GM21360 (cell line): ENCODE results near the gene CCDC38.
A peak's percentile ranks its signal among the peaks of the same experiment; 100 is the strongest.

ENCODE experiments used
- ATAC-seq: cut with Tn5 transposase; IDR thresholded peaks from one replicate; pipeline ENCODE4 v1.9.1; 2021; ENCODE audit warnings: mild to moderate bottlenecking, moderate library complexity; ENCODE audit not compliant: unreplicated experiment

Gene CCDC38

DNA sequence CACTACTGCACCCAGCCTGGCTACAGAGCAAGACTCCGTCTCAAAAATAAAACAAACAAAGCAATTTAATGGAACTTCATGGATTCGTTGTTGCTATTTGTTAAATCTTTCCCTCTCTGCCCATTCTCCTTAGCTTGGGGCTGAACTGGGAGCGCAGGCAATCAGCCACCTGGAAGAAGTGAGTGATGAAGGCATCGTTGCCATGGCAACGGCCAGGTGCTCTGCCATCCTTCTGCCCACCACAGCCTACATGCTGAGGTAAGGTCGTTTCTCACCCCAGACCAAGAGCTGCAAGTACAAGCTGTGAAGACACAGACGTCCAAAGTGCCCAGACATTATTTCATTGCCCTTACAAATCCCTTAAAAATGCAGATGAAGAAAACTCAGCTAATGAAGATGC is 19.8 kb upstream of the CCDC38 start:
- ATAC-seq: no peak

DNA sequence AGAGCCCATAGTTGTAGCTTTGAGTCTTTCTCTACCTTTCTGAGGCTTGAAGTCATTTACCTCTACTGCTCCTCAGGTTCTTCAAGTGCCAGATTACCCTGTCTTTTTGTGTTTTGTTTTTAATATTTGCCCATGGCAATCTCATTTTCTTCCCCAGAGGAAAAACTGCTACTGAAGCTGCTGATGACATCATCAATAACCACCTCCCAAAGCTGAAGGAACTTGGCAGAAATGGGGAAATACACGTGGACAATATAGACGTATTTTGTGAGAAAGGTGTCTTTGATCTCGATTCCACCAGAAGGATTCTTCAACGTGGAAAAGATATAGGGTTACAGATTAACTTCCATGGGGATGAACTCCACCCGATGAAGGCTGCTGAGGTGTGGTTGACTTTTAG is 17.8 kb upstream of the CCDC38 start:
- ATAC-seq: no peak

DNA sequence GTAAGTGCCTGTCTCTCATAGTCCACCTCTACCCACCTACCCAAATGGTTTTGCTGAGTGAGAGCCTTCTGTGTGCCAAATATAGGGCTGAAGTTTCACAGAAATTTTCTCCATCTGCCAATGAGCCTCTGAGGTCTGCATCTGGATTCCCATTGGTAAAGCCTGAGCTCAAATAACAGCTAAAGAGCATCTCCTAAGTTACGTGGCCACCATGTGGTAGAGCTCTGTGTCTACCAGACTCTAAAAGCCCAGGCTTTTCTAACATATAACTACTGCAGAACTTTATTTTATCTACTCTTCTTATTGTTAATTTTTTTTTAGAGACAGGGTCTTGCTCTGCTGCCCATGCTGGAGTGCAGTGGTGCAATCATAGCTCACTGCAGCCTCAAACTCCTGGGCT is 16.7 kb upstream of the CCDC38 start:
- ATAC-seq: no peak

DNA sequence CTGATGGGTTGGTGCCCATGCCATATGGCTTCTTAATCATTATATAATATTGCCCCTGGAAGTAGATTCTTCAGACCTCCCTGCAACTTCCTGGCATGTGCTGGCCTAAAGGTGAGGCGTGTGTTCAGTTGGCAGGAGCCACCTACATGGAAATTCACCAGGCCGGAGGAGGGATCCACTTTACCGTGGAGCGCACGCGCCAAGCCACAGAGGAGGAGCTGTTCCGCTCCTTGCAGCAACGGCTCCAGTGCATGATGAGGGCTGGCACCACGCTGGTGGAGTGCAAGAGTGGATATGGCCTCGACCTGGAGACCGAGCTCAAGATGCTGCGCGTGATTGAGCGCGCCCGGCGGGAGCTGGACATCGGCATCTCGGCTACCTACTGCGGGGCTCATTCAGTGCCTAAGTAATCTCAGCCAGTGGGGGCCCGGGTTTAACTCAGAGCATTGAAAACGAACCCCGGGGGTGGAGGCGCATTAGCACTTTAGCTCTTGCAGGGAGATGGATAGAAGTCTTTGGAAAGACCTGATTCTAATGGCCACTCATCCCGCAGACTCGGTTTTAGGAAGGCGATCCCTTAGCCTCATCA is 14.2 kb upstream of the CCDC38 start:
- no peak for ATAC-seq

DNA sequence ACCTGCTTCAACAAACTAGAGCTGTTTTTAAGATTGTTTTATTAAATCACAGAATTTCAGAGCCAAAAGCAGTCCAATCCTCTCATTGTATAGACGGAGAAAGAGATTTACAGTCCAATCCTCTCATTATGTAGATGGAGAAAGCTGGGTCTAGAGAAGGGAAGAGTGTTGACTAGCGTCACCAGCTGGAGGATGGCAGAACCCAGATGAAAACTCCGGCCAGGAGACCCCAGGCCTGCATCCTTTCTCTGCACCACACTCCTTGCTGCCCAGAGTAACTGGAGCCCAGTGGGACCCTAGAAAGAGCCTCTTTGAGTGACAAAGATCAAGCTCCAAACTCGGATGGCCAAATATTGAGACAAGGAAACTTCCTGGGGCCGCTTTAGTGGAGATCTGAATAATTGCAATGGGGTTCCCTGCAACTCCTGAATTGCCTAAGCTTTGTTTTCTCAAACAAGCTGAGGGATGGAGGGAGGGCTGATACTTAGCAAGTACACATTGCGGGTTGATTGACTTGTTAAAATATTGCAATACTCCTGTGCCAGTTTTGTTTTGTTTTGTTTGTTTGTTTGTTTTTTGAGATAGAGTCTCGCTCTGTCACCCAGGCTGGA is 13.2 kb upstream of the CCDC38 start:
- ATAC-seq: no peak

DNA sequence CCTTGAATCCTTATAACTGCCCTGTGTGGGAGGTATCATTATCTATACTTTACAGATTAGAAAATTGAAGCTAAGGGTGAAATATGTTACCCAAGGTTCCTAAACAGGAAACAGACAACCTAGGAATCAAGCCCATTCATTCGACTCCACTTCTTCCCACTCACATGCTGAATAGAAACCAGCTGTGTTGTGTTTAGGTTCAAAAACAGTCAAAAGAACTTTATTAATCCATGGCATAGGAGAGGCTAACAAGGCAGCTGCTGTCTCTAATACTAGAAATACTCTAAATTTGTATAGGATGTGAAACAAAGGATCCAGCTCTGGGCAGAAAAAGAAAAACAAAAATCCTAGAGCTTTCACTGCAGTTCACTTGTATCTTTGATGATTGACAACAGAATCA is 10.6 kb upstream of the CCDC38 start:
- ATAC-seq: no peak

DNA sequence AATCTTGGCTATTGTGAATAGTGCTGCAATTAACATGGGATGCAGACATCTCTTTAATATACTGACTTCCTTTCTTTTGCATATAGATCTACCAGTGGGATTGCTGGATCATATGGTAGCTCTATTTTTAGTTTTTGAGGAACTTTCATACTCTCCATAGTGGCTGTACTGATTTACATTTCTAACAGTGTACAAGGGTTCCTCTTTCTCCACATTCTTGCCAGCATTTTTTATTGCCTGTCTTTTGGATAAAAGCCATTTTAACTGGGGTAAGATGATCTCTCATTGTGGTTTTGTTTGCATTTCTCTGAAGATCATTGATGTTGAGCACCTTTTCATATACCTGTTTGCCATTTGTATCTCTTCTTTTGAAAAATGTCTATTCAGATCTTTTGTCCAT is 9.1 kb upstream of the CCDC38 start:
- no peak for ATAC-seq

DNA sequence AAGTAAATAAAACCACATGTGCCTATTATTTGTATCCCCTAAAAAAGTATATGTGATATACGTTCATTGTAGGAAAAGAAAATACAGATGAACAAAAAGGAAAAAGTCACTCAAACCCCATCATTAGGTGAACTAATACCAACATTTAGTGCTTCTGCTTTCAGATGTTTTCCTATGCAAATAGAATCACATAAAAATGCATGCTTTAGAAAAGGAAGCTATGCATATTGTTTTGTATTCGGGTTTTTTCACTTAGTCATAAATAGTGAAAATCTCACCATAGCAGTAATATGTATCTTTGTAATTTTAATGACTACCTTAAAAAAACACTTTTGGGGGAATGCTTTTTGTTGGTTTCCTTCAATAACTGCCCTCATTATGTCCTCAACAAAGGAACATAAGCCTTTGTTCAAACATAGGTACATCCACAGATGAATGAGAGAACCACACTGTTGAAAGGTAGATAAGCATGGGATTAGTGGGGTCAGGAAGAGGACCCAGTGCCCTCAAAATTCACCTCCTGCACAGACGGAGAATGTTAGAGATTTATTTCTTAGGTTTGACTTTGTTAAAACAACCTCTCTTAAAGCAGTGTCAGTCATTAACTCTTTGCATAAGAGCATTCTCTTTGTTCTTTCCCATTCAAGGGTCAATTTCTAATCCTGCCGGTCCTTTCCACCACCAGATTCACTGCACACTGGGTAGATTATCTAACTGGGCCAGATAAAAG is 7.2 kb upstream of the CCDC38 start:
- no peak for ATAC-seq

DNA sequence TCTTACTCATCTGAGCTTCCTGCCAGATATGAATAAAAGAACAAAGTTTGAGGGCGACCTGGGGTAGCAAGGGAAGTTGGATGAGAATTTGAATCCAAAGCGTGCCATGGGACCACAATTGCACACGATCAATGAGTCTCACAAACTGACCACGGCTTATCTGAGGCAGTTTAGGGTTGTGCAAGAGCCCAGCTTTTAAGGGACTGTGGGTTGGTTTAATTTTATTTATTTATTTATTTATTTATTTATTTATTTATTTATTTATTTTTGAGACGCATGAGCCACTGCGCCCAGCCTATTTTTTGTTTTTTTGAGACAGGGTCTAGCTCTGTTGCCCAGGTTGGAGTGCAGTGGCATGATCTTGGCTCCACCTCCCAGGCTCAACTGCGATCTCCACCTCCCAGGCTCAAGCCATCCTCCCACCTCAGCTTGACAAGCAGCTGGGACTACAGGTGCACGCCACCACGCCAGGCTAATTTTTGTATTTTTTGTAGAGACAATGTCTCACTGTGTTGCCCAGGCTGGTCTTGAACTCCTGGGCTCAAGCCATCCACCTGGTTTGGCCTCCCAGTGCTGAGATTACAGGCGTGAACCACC is 1.8 kb upstream of the CCDC38 start:
- no peak for ATAC-seq

DNA sequence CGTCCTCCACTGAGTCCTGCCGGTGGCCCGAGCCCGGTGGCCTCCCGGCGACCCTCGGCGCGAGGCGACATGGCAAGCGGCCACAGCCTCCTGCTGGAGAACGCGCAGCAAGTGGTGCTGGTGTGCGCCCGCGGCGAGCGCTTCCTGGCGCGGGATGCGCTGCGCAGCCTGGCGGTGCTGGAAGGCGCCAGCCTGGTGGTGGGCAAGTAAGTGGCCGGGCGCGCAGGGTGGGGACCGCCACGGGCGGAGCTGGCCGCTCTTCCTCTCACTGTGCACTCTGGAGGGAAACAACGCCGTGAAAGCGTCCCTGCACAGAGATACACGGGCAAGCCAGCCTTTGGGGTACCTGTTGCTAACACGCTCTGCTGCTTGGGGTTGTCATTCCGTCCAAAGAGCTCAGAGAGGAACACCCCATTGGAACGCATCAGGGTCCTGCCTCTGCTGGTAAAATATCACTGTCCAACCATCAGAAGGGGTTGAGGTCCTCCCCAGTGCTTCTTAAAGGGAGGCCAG is 972 bp upstream of the CCDC38 start, which contains the start of gene AMDHD1:
Gene AMDHD1, plus strand, starts transcription at position 2 of the 513 bp plus-strand sequence. Its CDS starts 68 bp downstream, at position 70.
- peak; percentile 56 for ATAC-seq

DNA sequence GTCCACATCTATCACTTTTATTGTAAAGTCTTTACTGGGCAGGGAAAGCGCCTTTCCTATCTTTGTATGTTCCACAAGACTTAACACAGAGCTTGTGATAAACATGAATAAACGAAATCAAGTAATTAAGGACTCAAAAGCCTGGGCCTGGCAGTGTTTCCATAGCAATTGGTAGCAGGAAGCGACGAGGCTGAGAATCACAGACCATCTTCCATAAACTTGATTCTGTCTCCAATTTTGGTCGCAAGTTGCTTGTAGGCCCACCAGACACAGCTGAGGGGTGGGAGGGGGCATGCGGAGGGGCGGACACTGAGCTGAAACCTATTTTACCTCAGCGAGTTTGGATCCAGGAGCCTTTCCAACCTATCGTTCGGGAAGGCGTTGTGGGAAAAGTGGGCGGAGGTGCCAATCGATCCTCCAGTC is 302 bp downstream of the CCDC38 start:
- no peak for ATAC-seq

DNA sequence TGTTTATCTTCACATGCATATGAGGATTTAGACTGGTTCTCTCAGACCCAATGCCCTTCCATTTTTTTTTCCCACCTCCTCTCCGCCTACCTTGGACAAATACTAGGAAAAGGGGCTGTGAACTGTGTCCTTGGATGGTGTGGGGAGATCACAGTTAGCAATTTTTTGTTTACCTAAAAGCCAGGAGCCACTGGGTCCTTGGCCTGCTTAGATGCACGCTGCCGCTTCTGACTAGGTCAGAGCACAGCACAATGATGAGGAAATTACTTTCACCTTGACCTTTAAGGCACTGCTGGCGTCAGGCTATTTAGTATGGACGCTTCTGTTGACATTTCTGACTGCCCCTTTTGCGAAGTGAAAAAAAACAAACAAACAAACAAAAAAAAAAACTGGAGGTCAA is 1.9 kb downstream of the CCDC38 start:
- no peak for ATAC-seq

DNA sequence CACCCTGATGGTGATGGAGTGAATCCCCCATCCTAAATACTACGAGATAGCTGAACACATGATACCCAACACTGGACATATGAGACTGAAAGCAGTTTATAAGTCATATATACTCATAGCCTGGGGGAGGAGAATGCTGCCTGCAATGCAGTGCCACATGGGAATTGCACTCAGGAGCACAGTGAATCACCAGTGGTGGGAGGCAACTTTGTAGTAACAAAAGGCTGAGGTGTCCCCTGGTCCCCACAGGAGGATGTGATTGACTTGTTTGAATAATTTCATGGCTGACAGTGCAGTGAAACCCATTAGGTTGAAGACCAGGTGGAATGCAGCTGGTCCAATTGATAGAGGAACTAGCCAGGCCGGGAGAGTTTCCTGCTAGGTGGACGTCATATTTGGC is 20.2 kb downstream of the CCDC38 start:
- no peak for ATAC-seq

DNA sequence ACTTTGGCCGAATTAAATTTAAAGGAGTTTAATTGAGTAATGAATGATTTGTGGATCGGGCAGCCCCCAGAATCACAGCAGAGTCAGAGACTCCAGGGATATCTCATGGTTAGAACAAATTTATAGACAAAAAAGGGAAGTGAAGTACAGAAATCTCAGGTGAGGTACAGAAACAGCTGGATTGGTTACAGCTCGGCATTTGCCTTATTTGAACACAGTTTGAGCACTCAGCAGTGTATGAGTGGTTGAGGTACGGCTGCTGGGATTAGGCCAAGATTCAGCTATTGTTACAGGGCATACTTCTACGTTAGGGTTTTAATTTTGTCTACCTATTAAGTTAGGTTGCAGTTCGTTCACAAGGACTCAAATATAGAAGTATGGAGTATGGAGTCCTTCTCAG is 23.3 kb downstream of the CCDC38 start:
- ATAC-seq: no peak

DNA sequence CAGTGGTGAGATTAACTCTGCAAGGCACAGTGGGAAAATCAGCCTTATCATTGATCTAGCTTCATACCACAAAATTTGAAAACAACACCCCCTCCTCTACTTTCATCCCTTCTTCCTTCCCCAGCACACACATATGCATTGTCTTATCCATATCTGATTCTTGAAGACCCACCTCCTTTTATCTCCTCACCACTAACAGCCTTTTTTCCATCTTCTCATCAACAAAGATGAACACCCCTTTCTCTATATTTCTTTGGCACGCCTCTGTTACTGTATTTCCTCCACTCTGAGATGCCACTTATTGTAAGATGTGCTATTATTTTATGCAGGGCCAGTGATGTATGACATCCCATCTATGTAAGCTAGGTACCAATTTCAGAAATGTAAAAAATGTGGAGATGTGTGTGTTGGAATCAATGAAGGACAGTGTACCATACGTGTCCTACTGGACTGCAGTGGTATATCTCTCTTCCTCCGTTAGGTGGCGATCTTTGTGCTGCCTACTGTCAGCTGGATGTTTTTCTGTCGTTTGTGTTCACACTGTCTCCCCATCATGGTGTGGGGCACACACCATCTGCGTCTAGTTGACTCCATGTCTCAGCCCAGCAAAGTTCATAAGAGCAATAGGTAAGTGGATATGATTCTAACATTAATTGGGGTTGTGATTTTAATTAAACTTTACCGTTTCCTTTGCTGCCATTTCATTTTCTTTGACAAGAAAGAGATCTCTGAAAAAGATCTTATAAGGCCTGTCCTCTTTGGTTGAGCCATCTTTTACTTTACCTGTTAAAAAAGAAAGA is 24.0 kb downstream of the CCDC38 start:
- ATAC-seq: peak; percentile 78

DNA sequence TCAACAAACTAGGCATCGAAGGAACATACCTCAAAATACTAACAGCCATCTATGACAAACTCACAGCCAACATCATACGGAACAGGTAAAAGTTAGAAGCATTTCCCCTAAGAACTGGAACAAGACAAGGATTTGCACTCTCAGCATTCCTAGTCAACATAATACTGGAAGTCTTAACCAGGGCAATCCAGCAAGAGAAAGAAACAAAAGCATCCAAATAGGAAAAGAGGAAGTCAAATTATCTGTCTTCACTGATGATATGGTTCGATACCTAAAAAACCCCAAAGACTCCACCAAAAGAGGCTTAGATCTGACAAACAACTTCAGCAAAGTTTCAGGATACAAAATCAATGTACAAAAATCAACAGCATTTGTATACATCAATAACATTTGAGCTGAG is 32.5 kb downstream of the CCDC38 start:
- ATAC-seq: no peak

DNA sequence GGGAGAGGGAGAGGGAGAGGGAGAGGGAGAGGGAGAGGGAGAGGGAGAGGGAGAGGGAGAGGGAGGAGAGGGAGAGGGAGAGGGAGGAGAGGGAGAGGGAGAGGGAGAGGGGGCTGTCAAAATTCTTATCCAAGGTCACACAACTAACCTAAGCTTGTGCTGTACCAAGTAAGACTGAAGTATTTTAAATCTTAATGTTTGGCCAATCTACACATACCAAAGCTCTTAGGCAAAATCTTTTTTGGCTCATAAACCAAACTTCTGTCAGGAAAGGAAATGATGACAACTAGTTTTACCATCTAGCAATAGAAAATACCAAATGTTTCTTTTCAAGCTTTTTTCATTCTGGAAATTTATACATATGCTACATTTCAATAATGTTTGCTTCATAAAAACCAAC is 33.8 kb downstream of the CCDC38 start:
- no peak for ATAC-seq

DNA sequence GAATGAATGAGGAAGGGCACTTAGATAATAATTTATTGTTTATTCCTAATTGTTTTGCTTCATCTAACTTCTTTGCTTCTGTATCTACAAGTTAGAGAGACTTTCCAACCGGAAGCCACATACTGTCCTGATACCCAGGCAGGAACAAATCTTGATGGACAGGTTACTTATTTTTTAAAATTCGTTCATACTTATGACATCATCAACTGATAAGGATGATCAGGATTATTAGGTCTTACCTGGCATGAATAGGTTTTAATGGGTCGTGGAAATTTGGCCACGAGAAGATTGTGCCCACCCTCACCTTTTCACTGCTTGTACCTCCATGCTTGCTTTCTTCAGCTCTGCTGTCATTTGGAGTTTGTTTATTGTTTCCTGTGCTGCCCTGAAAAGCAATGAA is 44.3 kb downstream of the CCDC38 start:
- ATAC-seq: no peak

DNA sequence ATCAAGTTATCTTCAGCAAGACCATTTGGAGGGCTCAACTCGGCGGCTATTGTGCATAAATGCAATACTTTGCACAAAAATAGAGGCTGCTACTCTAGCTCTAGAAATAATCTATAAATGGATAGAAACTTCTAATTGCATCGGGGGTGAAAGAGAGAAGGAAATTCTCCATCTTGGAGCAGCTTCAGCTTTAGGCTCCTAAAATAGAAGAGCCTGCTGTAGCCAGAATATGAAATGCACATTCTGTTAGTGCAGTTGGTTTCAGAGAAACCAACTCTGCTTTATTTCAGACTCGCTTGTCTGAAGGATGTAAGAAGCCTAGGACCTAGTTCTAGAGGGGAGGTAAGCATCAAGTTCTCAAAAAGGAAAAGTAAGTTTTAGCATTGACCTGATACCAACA is 45.6 kb downstream of the CCDC38 start:
- no peak for ATAC-seq

DNA sequence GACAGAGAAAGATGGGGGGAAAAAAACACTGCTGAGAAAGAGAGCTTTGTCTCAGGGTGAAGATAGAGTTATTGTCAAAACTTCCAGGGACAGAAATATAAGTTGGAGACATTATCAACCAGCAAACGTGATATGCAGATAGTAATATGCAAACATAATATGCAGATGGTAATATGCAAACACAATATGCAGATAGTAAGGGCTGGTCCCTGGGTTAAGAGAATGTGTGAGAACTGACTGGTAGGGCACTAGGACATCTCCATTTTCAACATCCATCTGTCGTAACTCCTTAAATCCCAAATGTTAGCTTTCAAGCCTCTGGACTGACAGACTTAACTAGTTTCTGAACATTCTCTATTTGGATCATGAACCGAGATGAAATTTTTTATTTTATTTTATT is 51.5 kb downstream of the CCDC38 start:
- no peak for ATAC-seq

DNA sequence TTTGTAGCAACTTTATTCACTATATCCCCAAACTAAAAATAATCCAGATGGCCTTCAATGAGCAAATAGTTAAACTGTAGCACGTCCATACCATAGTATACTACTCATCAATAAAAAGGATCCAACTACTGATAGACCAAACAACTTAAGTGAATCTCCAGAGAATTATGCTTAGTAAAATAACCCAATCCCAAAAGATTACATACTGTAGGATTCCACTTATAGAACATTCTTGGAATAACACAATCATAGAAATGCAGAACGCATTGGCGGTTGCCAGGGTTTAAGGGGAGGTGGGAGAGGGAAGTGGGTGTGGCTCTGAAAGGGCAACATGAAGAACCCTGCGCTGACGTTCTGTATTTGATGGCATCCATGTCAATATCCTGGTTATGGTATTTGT is 55.1 kb downstream of the CCDC38 start:
- ATAC-seq: no peak
